ENCODE measurements around the gene EPS8L3.
A peak's percentile ranks its signal among the peaks of the same experiment; 100 is the strongest.
"Not testable (repeated sequence)": the region's sequence is repeated elsewhere in the genome, so short reads cannot be mapped to it uniquely, and the experiment has no call there.

Gene EPS8L3

GRCh38 chr1:109780982-109781381 is 17.3 kb upstream of the EPS8L3 start:
- no peak for DNase-seq (ENCODE audit: low read depth in 2 of 2)

GRCh38 chr1:109777980-109778625 is 14.4 kb upstream of the EPS8L3 start:
- DNase-seq (ENCODE audit: low read depth in 2 of 2) = no peak

- no peak for DNase-seq (ENCODE audit: low read depth in 2 of 2)
These were observed 13.7 kb upstream of the EPS8L3 start for GRCh38 chr1:109777436-109777835.

GRCh38 chr1:109776911-109777310 is 13.2 kb upstream of the EPS8L3 start:
- peak; percentile 40 to 43 for DNase-seq (ENCODE audit: low read depth in 2 of 2)

GRCh38 chr1:109776206-109776835 is 12.6 kb upstream of the EPS8L3 start:
- DNase-seq (ENCODE audit: low read depth in 2 of 2) = no peak

- DNase-seq (ENCODE audit: low read depth in 2 of 2) = no peak
These were observed 11.7 kb upstream of the EPS8L3 start for GRCh38 chr1:109775398-109775797.

- DNase-seq (ENCODE audit: low read depth in 2 of 2) = no peak
These were observed 10.3 kb upstream of the EPS8L3 start for GRCh38 chr1:109773900-109774485.

- DNase-seq (ENCODE audit: low read depth in 2 of 2) = peak; percentile 24 to 53
These were observed 9.6 kb upstream of the EPS8L3 start for GRCh38 chr1:109773203-109773899.

GRCh38 chr1:109772658-109773202 is 9.0 kb upstream of the EPS8L3 start:
- no peak for DNase-seq (ENCODE audit: low read depth in 2 of 2)

- no peak for DNase-seq (ENCODE audit: low read depth in 2 of 2)
These were observed 8.3 kb upstream of the EPS8L3 start for GRCh38 chr1:109771712-109772657.

GRCh38 chr1:109770331-109771095 is 6.8 kb upstream of the EPS8L3 start:
- no peak for DNase-seq (ENCODE audit: low read depth in 2 of 2)

- no peak for DNase-seq (ENCODE audit: low read depth in 2 of 2)
These were observed 5.8 kb upstream of the EPS8L3 start for GRCh38 chr1:109769330-109770078.

- DNase-seq (ENCODE audit: low read depth in 2 of 2) = no peak
These were observed 5.1 kb upstream of the EPS8L3 start for GRCh38 chr1:109768820-109769219.

- no peak for DNase-seq (ENCODE audit: low read depth in 2 of 2)
These were observed 4.6 kb upstream of the EPS8L3 start for GRCh38 chr1:109768335-109768650.

- no peak for DNase-seq (ENCODE audit: low read depth in 2 of 2)
These were observed 4.1 kb upstream of the EPS8L3 start for GRCh38 chr1:109767637-109768334.

GRCh38 chr1:109766991-109767636 is 3.4 kb upstream of the EPS8L3 start:
- DNase-seq (ENCODE audit: low read depth in 2 of 2) = not testable (repeated sequence)

GRCh38 chr1:109765896-109766615 is 2.3 kb upstream of the EPS8L3 start:
- DNase-seq (ENCODE audit: low read depth in 2 of 2) = no peak

- DNase-seq (ENCODE audit: low read depth in 2 of 2) = no peak
These were observed 1.7 kb upstream of the EPS8L3 start for GRCh38 chr1:109765483-109765815.

Measured in activated CD8-positive, alpha-beta memory T cell treated with anti-CD3 and anti-CD28 coated beads for 4 hours (primary cell).